GM12878 (cell line): ENCODE results near the gene TXNDC8. TPM values are rescaled to one million over a fixed set of nuclear protein-coding genes. Genes with fewer than 3 reads are reported as not detected.

ENCODE experiments used
- ATAC-seq: fragments of 200-7000 bp; cut with Tn5 transposase; 3 replicates; pipeline ENCODE4 v1.9.1; 2020; ENCODE audit warnings: mild to moderate bottlenecking, moderate library complexity
- BruUV-seq: library from RNA; stranded (reverse); fragments of 400-500 nt; replicated peaks from 2 replicates; lab custom pipeline; 2021; lab: Mats Ljungman, UMichigan
- CTCF ChIA-PET: fragments of 300-600 bp; sonication (Branson Sonifier 250); formaldehyde crosslinking; extraction: SDS; loops from one replicate; lab custom pipeline; 2021; ENCODE audit warnings: inconsistent platforms; lab: Yijun Ruan, JAX
- POLR2A ChIA-PET: fragments of 350-600 bp; formaldehyde crosslinking; extraction: SDS; loops from one replicate; lab custom pipeline; 2021; ENCODE audit warnings: inconsistent platforms; lab: Charles Lee
- RAD21 ChIA-PET: fragments of 300-600 bp; sonication (Branson Sonifier 250); formaldehyde crosslinking; loops from one replicate; lab custom pipeline; 2023; ENCODE audit warnings: antibody characterized with exemption; ENCODE audit not compliant: unreplicated experiment; lab: Charles Lee
- SMC1A ChIA-PET: fragments of 300-600 bp; sonication (Branson Sonifier 250); formaldehyde crosslinking; loops from one replicate; lab custom pipeline; 2023; ENCODE audit not compliant: unreplicated experiment, uncharacterized antibody; lab: Charles Lee
- DNase-seq: peaks from one replicate; pipeline ENCODE4 v3.0.0-alpha.2; 2011; ENCODE audit warnings: low read depth, low spot score
- FAIRE-seq: peaks from 3 replicates; lab custom pipeline; 2011; peaks lifted over from hg19 to GRCh38; lab: Jason Lieb, UNC
- H2AFZ ChIP-seq: 2 replicates; pipeline ENCODE4 v1.6.0; 2011; ENCODE audit warnings: low read depth, low read length, control low read depth; ENCODE audit not compliant: control insufficient read depth
- H3K27ac ChIP-seq: 2 replicates; pipeline ENCODE4 v1.5.1; 2011; ENCODE audit warnings: control low read depth; ENCODE audit not compliant: control insufficient read depth, insufficient read depth
- H3K27me3 ChIP-seq, 2 experiments: replicated peaks in 1 of 2; 2 replicates each; pipeline versions ENCODE4 v1.6.0 to v1.6.1; 2011; ENCODE audit warnings: low read length in 1 of 2; ENCODE audit not compliant: control insufficient read depth in 2 of 2, insufficient read depth in 2 of 2
- H3K36me3 ChIP-seq, 2 experiments: 2 replicates each; pipeline ENCODE4 v1.5.1; 2011; ENCODE audit warnings: low read length in 1 of 2; ENCODE audit not compliant: control insufficient read depth in 2 of 2, insufficient read depth in 2 of 2
- H3K4me1 ChIP-seq: 2 replicates; pipeline ENCODE4 v1.6.1; 2011; ENCODE audit warnings: mild to moderate bottlenecking, low read length, moderate library complexity, mixed read lengths; ENCODE audit not compliant: control insufficient read depth, insufficient read depth
- H3K4me2 ChIP-seq: 2 replicates; pipeline ENCODE4 v1.6.0; 2011; ENCODE audit warnings: control low read depth; ENCODE audit not compliant: control insufficient read depth, insufficient read depth
- H3K4me3 ChIP-seq: fragments of 200-600 bp; sonication (generic); 2 replicates; pipeline ENCODE4 v1.5.1; 2016
- H3K79me2 ChIP-seq: 2 replicates; pipeline ENCODE4 v1.6.0; 2011; ENCODE audit warnings: low read length; ENCODE audit not compliant: control insufficient read depth, insufficient read depth
- H3K9ac ChIP-seq: 2 replicates; pipeline ENCODE4 v1.8.0; 2011; ENCODE audit warnings: low read length, control low read depth, mixed read lengths; ENCODE audit not compliant: control insufficient read depth, insufficient read depth
- H3K9me3 ChIP-seq: replicated peaks from 3 replicates; pipeline ENCODE4 v1.5.1; 2011; ENCODE audit warnings: mild to moderate bottlenecking, low read length; ENCODE audit not compliant: control insufficient read depth, insufficient read depth
- H4K20me1 ChIP-seq: 2 replicates; pipeline ENCODE4 v1.6.0; 2011; ENCODE audit not compliant: control insufficient read depth, insufficient read depth
- BCL11A ChIP-seq: IDR thresholded peaks from 2 replicates; pipeline ENCODE4 v1.6.1; 2011; ENCODE audit warnings: low read depth, low read length
- FOXK2 ChIP-seq: fragments of 450-650 bp; IDR thresholded peaks from 2 replicates; pipeline ENCODE4 v1.6.1; 2017; ENCODE audit warnings: mild to moderate bottlenecking, moderate library complexity
- JUNB ChIP-seq: IDR thresholded peaks from 2 replicates; pipeline ENCODE4 v1.6.1; 2016; ENCODE audit warnings: antibody characterized with exemption, mild to moderate bottlenecking
- KAT2A ChIP-seq: conservative IDR thresholded peaks from 2 replicates; pipeline ENCODE4 v1.6.1; 2011; ENCODE audit warnings: low read depth, low read length; ENCODE audit not compliant: control insufficient read depth
- MAX ChIP-seq: IDR thresholded peaks from 2 replicates; pipeline ENCODE4 v1.6.1; 2012; ENCODE audit warnings: low read depth, low read length, improper control_type of control experiment
- MTA3 ChIP-seq: IDR thresholded peaks from 2 replicates; pipeline ENCODE4 v1.6.1; 2012; ENCODE audit warnings: low read length, inconsistent platforms, borderline replicate concordance
- MYC ChIP-seq: IDR thresholded peaks from 2 replicates; pipeline ENCODE4 v1.6.1; 2011; ENCODE audit warnings: mild to moderate bottlenecking, low read length, moderate library complexity, inconsistent platforms; ENCODE audit not compliant: insufficient read depth, insufficient replicate concordance, insufficient read length, severe bottlenecking
- NR2C1 ChIP-seq: fragments of 450-650 bp; IDR thresholded peaks from 2 replicates; pipeline ENCODE4 v1.6.1; 2017; ENCODE audit warnings: antibody characterized with exemption, mild to moderate bottlenecking, moderate library complexity
- NR2C2 ChIP-seq: IDR thresholded peaks from 2 replicates; pipeline ENCODE4 v1.6.1; 2011; ENCODE audit warnings: borderline replicate concordance, low read depth; ENCODE audit not compliant: control insufficient read depth, insufficient read length
- SKIL ChIP-seq: fragments of 450-650 bp; IDR thresholded peaks from 2 replicates; pipeline ENCODE4 v1.6.1; 2017; ENCODE audit warnings: mild to moderate bottlenecking, low read depth, inconsistent platforms; ENCODE audit not compliant: poor library complexity, severe bottlenecking
- SRF ChIP-seq, 2 experiments: IDR thresholded peaks; 2 replicates each; pipeline ENCODE4 v1.6.1; 2011; ENCODE audit warnings: low read depth in 2 of 2, low read length in 2 of 2, mild to moderate bottlenecking in 1 of 2, moderate library complexity in 1 of 2
- STAT1 ChIP-seq: fragments of 450-650 bp; conservative IDR thresholded peaks from 2 replicates; pipeline ENCODE4 v1.6.1; 2014; ENCODE audit warnings: antibody characterized with exemption, mild to moderate bottlenecking
- SUZ12 ChIP-seq: fragments of 200-600 bp; sonication (generic); IDR thresholded peaks from one replicate; pipeline ENCODE4 v1.6.1; 2018; ENCODE audit warnings: antibody characterized with exemption, mild to moderate bottlenecking; ENCODE audit not compliant: unreplicated experiment
- TBL1XR1 ChIP-seq: IDR thresholded peaks from 2 replicates; pipeline ENCODE4 v1.6.1; 2012; ENCODE audit warnings: low read depth, low read length, improper control_type of control experiment
- WRNIP1 ChIP-seq: IDR thresholded peaks from 2 replicates; pipeline ENCODE4 v1.6.1; 2011; ENCODE audit warnings: low read depth, low read length, improper control_type of control experiment, borderline replicate concordance
- WGBS: methylation state at CpG from one replicate; pipeline ENCODE4 v1.1.6; 2016; ENCODE audit warnings: low lambda C conversion rate; ENCODE audit not compliant: insufficient replicate concordance, insufficient coverage; ENCODE audit errors: missing lambda C conversion rate; 5-methylcytosine and 5-hydroxymethylcytosine counted together
- in situ Hi-C: fragments of 300-500 bp; cut with MboI; formaldehyde crosslinking; loops from 9 replicates; pipeline ENCODE4 v1.14.3; 2018; ENCODE audit warnings: mixed read lengths
- intact Hi-C: fragments of 100-400 bp; cut with micrococcal nuclease; formaldehyde crosslinking; loops from one replicate; pipeline ENCODE4 v1.14.2; 2022; ENCODE audit not compliant: unreplicated experiment
- polyA plus RNA-seq, 11 experiments: library from polyadenylated mRNA; depleted of rRNA in 4 of 11; unstranded in 6 of 11; stranded (reverse) in 5 of 11; fragments of >200 nt; fragmentation: Nextera tagmentation in 4 of 11; fragmentation: Illumina TruSeq in 1 of 11; extraction: Ambion mirVana in 4 of 11; extraction: Trizol in 1 of 11; gene quantifications; 1 replicate in 1 of 11; 2 replicates in 10 of 11; pipeline versions ENCODE4 v1.2.1 to v1.2.3, GENCODE V29; 2011 to 2016; ENCODE audit warnings: inconsistent platforms in 2 of 11, missing spikeins in 2 of 11, low read depth in 1 of 11
- total RNA-seq, 4 experiments: library from RNA; depleted of rRNA in 3 of 4; stranded (reverse); fragments of >200 nt in 3 of 4; fragmentation: Illumina TruSeq in 1 of 4; extraction: Trizol in 1 of 4; gene quantifications; 2 replicates each; pipeline versions ENCODE4 v1.2.1 to v1.2.3, GENCODE V29; 2013 to 2021

TXNDC8 gene
- total and polyA plus RNA-seq, 10 of the 15 experiments (the other 5 are each of a cell fraction or from before 2014, with no cell fraction given): not detected

GRCh38 chr9:110290001-110290400, 47.7 kb downstream of the TXNDC8 start:
- no peak overlapping the region for H2AFZ ChIP-seq
- no peaks in the 10 kb centered on the region for H3K4me1 ChIP-seq
- intact Hi-C loops: no loop called here
- H3K9ac ChIP-seq: no peak overlapping the region
- WGBS: 5% methylated on average over 1 of the region's 1 CpG
- no peaks in the 10 kb centered on the region for H3K27me3 ChIP-seq
- H3K4me2 ChIP-seq: no peak overlapping the region
- RAD21 ChIA-PET: no interaction called here
- no peak overlapping the region for H3K27ac ChIP-seq
- FAIRE-seq: no peak
- POLR2A ChIA-PET: no interaction called here
- no peaks in the 10 kb centered on the region for H3K36me3 ChIP-seq
- no peaks in the 10 kb centered on the region for H3K9me3 ChIP-seq
- H4K20me1 ChIP-seq: no peaks in the 10 kb centered on the region
- TF ChIP-seq BCL11A: no peak
- no peak for TF ChIP-seq WRNIP1
- TF ChIP-seq FOXK2: no peak
- no peak for TF ChIP-seq SKIL
- no peak for TF ChIP-seq NR2C1
- TF ChIP-seq KAT2A: no peak
- TF ChIP-seq TBL1XR1: no peak
- no peak for TF ChIP-seq STAT1
- TF ChIP-seq MTA3: no peak
- no peak for TF ChIP-seq SUZ12
- TF ChIP-seq NR2C2: no peak
- TF ChIP-seq SRF (IDR thresholded peaks at IDR 0.05; ENCODE audit: low read depth in 2 of 2, low read length in 2 of 2): no peak
- TF ChIP-seq MAX: no peak
- no peak for TF ChIP-seq JUNB
- no peak for TF ChIP-seq MYC
- SMC1A ChIA-PET: no interaction called here
- CTCF ChIA-PET: no interaction called here
- in situ Hi-C loops: no loop called here
- no TSS peak for BruUV-seq
- ATAC-seq: no peak
- H3K4me3 ChIP-seq: no peak overlapping the region
- DNase-seq: no peak
- H3K79me2 ChIP-seq: no peaks in the 10 kb centered on the region
